Aorta (tissue), 5 donors: ENCODE measurements around the gene EPHA4. TPM values are rescaled to one million over a fixed set of nuclear protein-coding genes. Genes with fewer than 3 reads are reported as not detected.

ENCODE experiments used
- ATAC-seq: fragments of 200-7000 bp; cut with Tn5 transposase; one replicate; pipeline ENCODE4 v1.9.1; 2022; ENCODE audit warnings: moderate library complexity; ENCODE audit not compliant: low FRiP score
- DNase-seq, 2 donors: peaks; one replicate each; pipeline ENCODE4 v3.0.0-alpha.2; 2020
- H3K27ac ChIP-seq, 2 donors: one replicate each; pipeline ENCODE4 v1.5.1; 2013; ENCODE audit warnings: low read length in 2 of 2, mild to moderate bottlenecking in 2 of 2, moderate library complexity in 2 of 2, control low read depth in 1 of 2, inconsistent platforms in 1 of 2, low read depth in 1 of 2
- H3K27me3 ChIP-seq, 2 donors: one replicate each; pipeline ENCODE4 v1.6.1; 2013; ENCODE audit warnings: control low read depth in 1 of 2, low read length in 1 of 2, mild to moderate bottlenecking in 1 of 2, moderate library complexity in 1 of 2; ENCODE audit not compliant: insufficient read depth in 2 of 2, control insufficient read depth in 1 of 2
- H3K36me3 ChIP-seq, 2 donors: one replicate each; pipeline ENCODE4 v1.6.1; 2013; ENCODE audit warnings: control low read depth in 1 of 2, low read length in 1 of 2, mild to moderate bottlenecking in 1 of 2; ENCODE audit not compliant: insufficient read depth in 2 of 2, control insufficient read depth in 1 of 2
- H3K4me1 ChIP-seq, 2 donors: one replicate each; pipeline ENCODE4 v1.6.1; 2013; ENCODE audit warnings: low read length in 2 of 2, control low read depth in 1 of 2, mild to moderate bottlenecking in 1 of 2, moderate library complexity in 1 of 2; ENCODE audit not compliant: insufficient read depth in 2 of 2, control insufficient read depth in 1 of 2
- H3K4me3 ChIP-seq, 2 donors: one replicate each; pipeline ENCODE4 v1.5.1; 2013; ENCODE audit warnings: low read length in 2 of 2, control low read depth in 1 of 2, mild to moderate bottlenecking in 1 of 2
- H3K9me3 ChIP-seq: one replicate; pipeline ENCODE4 v1.6.1; 2013; ENCODE audit warnings: mild to moderate bottlenecking, low read length; ENCODE audit not compliant: control insufficient read depth
- WGBS, 2 donors: extraction: QIAGEN DNeasy Blood & Tissue Kit; methylation state at CpG; one replicate each; pipeline ENCODE4 v1.1.7; 2013; 5-methylcytosine and 5-hydroxymethylcytosine counted together
- intact Hi-C, 2 donors: fragments of 100-400 bp; cut with DNase I; formaldehyde crosslinking; loops; one replicate each; pipeline versions ENCODE4 v1.14.2 to v1.15.0; 2022
- polyA plus RNA-seq, 2 donors: library from polyadenylated mRNA; stranded (reverse); fragments of 200-250 nt; gene quantifications; one replicate each; pipeline ENCODE4 v1.2.3, GENCODE V29; 2013
- total RNA-seq, 2 donors: library from RNA; stranded (reverse); fragmentation: NEBNext Ultra II Directional; extraction: Animal tissue kit (Norgen Biotek cat#: 25700); gene quantifications; one replicate each; pipeline ENCODE4 v1.2.1, GENCODE V29; 2021
- donor health status: healthy with polysubstance abuse.
- donor health status: Bipolar disorder and iron deficiency.
- donor health status: DM: no; HTN: no; CAD: no.
- donor health status: DM: no; HTN: no; CAD: no.
- donor health status: DM: yes; HTN: yes; CAD: no.

EPHA4 gene
- total and polyA plus RNA-seq, 4 donors = 2.9 to 32.1 (median 12.6) TPM

DNA sequence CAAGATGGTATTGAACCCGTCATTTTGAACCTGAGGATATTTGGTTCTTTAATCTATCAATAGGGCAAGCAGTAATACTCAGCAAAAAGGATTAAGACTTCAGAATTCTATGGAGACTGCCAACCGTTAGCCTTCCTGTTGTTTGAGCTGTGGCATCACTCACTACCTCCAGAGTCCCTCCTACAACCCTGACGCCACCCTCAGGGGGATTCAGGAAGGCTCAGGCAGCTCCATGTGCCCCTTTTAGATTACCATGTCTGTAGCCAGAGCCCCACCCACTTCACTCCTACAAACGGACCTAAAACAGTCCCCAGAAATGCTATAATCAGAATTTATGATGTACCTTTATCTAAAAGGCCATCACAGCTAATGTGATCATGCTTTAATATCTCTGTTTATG lies 172.9 kb downstream of the EPHA4 start:
- no peaks in the 10 kb centered on the region for H3K9me3 ChIP-seq
- intact Hi-C loops = no loop called here
- no peaks in the 10 kb centered on the region for H3K36me3 ChIP-seq
- DNase-seq = no peak
- no peaks in the 10 kb centered on the region for H3K27me3 ChIP-seq
- H3K4me3 ChIP-seq = no peak overlapping the region
- H3K27ac ChIP-seq = no peak overlapping the region
- no peaks in the 10 kb centered on the region for H3K4me1 ChIP-seq
- ATAC-seq = no peak
- WGBS, 2 donors = 58% methylated on average over 4 of the region's 4 CpGs

DNA sequence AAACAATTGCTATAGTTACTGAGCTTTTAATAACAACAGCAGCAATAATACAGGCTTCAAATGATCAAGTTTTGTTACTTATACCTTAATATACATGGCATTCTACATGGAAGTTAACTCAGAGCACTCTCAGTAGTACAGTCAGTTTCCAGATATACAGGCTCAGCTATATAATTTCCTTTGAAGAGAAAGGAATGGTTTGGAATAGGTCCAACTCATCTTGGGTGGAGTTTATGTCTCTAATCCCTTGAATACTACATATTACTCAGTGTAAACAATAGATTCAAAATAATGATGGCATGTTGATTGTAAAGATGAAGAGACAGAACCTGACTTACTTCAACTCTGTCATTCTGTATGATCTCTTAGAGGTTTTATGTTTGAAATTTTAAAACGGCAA lies 174.9 kb downstream of the EPHA4 start:
- intact Hi-C loops = no loop called here
- Histone ChIP-seq H3K27ac (no peak overlapping the region), H3K36me3 (no peaks in the 10 kb centered on the region), H3K9me3 (no peaks in the 10 kb centered on the region), H3K4me3 (no peak overlapping the region), H3K27me3 (no peaks in the 10 kb centered on the region), H3K4me1 (no peaks in the 10 kb centered on the region)
- WGBS, 2 donors = 87 to 91% methylated on average over 1 of the region's 1 CpG
- ATAC-seq = no peak
- no peak for DNase-seq

DNA sequence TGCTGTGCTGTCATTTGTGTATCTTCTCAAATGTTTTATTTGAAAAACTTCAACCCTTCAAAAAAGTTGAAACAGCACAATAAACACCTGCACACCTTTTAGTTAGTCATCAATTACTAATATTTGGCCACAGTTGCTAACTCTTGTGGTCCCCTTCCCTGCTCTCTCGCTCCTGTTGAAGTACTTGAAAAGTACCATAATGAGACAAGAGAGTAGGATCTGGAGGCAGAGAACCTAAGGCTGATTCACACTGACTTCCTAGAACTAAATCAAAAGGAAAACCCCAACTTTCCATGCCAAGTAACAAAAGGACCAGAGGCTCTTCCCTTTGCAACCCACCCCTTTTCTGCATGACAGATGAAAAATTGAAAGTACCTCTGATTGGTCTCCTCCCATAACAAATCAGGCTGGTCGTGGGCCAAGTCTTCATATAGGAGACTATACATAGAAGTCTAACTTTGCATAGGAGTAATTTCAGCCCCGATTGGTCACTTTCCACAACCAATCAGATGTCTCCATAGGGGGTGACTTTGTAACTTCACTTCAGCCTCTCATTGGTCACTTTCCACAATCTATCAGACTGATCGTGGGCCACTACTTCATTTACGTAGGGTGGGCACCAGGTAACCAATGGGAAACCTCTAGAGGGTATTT lies 179.7 kb downstream of the EPHA4 start:
- Histone ChIP-seq H3K36me3 (no peaks in the 10 kb centered on the region), H3K27ac (no peak overlapping the region), H3K9me3 (no peaks in the 10 kb centered on the region), H3K4me3 (no peak overlapping the region), H3K27me3 (no peaks in the 10 kb centered on the region), H3K4me1 (no peaks in the 10 kb centered on the region)
- no peak for DNase-seq
- intact Hi-C loops = no loop called here
- ATAC-seq = no peak
- WGBS, 2 donors = 89 to 93% methylated on average over 5 of the region's 5 CpGs

DNA sequence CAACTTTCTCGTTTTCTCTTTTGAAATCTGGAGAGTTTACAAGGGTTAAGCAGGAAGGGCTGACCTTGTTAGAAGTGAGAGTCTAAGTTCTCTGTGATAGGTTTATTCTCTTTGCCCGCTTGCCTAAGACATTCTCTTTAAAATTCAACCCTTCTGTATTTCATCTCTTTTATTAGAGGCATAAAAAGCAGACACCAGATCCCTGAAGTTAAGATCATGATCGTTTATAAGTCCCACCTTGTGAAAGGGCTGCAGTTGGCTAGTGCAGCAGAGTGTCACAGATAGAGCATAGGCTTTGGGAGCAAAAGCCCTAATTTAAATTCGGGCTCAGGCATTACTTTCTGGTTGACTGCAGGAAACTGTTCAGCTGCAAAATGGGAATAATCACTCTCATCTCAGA lies 181.2 kb downstream of the EPHA4 start:
- intact Hi-C loops = no loop called here
- Histone ChIP-seq H3K36me3 (no peaks in the 10 kb centered on the region), H3K27me3 (no peaks in the 10 kb centered on the region), H3K4me3 (no peak overlapping the region), H3K9me3 (no peaks in the 10 kb centered on the region), H3K4me1 (no peaks in the 10 kb centered on the region), H3K27ac (no peak overlapping the region)
- 76 to 84% methylated on average over 4 of the region's 4 CpGs for WGBS, 2 donors
- ATAC-seq = no peak
- DNase-seq = no peak

DNA sequence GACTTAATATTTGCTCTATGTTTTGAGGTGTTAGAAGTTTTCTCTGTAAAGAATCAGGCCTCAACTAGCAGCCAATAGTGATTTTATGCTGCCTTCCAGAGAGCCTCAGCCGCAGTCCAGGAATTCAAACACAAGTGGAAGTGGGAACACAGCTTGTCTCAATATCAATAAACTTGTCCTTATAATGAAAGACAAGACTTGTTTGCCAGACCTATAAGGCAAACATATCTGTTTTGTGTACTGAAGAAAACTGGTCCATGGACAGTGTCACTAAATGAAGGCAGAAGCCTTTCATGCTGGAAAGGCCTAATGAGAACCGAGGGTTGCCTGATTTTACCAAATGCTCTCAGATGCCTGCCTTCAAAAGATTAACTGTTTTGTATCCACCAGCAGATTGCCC lies 182.2 kb downstream of the EPHA4 start:
- no peaks in the 10 kb centered on the region for H3K36me3 ChIP-seq
- DNase-seq (no peak), ATAC-seq (no peak)
- no peak overlapping the region for H3K27ac ChIP-seq
- intact Hi-C loops = no loop called here
- 91 to 96% methylated on average over 2 of the region's 2 CpGs for WGBS, 2 donors
- no peaks in the 10 kb centered on the region for H3K9me3 ChIP-seq
- no peaks in the 10 kb centered on the region for H3K4me1 ChIP-seq
- H3K4me3 ChIP-seq = no peak overlapping the region
- no peaks in the 10 kb centered on the region for H3K27me3 ChIP-seq

DNA sequence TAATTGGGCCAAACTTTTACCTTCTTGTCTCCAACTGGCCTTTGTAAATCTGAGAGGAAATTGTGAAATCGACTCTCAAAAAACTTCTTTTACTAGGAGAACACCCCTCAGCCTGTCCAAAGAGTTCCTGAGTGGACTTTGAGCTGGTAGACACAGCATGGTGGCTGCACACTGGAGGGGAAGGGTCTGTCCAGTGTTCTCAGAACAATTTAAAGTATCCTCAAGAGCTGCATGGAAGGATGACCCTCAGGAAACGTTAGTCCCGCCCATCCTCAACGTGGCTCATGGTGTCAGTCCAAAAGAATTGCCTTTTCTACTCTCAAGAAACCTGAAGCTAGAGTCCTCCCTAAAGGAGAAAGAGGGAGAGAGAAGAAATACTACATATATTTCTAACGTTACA lies 182.7 kb downstream of the EPHA4 start:
- intact Hi-C loops = no loop called here
- no peaks in the 10 kb centered on the region for H3K36me3 ChIP-seq
- H3K27me3 ChIP-seq = no peaks in the 10 kb centered on the region
- H3K27ac ChIP-seq = no peak overlapping the region
- 70 to 79% methylated on average over 5 of the region's 5 CpGs for WGBS, 2 donors
- no peaks in the 10 kb centered on the region for H3K4me1 ChIP-seq
- no peak overlapping the region for H3K4me3 ChIP-seq
- no peaks in the 10 kb centered on the region for H3K9me3 ChIP-seq
- DNase-seq (no peak), ATAC-seq (no peak)

DNA sequence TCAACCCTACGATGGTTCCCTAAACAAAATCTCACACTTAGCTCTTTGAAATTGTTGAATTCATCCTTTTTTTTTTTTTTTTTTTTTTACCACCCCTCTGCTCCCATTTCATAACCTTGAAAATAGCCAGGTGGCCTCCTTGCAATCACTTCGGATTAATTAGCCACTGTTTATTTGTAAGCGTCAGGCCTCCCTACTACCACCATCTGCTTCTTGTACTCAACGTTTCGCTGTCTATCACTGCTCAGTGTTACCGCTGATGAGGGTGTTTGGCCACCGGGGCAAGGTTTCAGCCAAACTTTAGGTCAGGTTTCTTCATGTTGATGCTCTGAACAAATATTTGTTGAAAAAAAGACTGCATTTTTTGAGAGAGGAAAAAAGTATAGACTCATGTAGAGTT lies 183.2 kb downstream of the EPHA4 start:
- intact Hi-C loops = no loop called here
- Histone ChIP-seq H3K36me3 (no peaks in the 10 kb centered on the region), H3K27ac (no peak overlapping the region), H3K4me1 (no peaks in the 10 kb centered on the region), H3K27me3 (no peaks in the 10 kb centered on the region), H3K9me3 (no peaks in the 10 kb centered on the region), H3K4me3 (no peak overlapping the region)
- WGBS, 2 donors = 91 to 92% methylated on average over 7 of the region's 7 CpGs
- ATAC-seq (no peak), DNase-seq (no peak)

DNA sequence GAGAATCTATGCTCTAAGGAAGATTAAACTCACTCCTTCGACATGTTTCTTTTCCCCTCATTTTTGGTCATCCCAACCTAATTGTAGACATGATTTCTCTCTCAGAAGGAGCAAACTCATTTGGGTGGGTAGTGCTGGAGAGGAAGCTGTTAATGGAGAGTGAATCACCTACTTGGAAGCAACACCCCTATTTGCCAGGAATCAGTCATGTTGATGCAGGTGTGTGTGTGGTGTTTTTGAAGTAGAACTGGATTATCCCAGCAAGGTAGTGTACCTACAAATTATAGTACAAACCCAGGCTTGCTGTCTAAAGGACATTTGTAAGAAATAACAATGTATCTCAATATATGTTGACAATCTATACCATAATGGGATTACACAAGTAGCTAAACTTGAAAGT lies 186.4 kb downstream of the EPHA4 start:
- Histone ChIP-seq H3K27ac (no peak overlapping the region), H3K36me3 (no peaks in the 10 kb centered on the region), H3K9me3 (no peaks in the 10 kb centered on the region), H3K4me3 (no peak overlapping the region), H3K27me3 (no peaks in the 10 kb centered on the region), H3K4me1 (no peaks in the 10 kb centered on the region)
- ATAC-seq = no peak
- no peak for DNase-seq
- intact Hi-C loops = no loop called here
- whole genome bisulfite sequencing, 2 donors = 94 to 95% methylated on average over 1 of the region's 1 CpG

DNA sequence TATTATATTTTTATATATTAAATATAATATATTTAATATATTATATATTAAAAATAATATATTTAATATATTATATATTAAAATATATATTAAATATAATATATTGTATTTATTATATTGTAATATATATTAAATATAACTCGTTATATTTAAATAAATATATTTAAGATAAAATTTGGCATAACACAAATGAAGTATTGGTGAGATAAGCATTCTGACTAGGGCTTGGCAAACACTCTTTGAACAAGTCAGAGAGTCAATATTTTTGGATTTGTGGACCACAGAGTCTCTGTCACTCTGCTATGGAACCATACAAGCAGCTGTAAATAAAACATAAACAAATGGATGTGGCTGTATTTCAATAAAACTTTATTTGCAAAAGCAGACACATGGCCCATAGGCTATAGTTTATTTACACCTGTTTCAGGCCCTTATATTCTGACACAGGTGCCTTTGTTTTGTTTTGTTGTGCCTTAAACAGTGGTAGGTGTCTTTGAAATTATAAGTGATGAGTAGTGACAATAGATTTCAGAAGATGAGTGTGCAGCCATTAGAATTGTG lies 190.1 kb downstream of the EPHA4 start:
- intact Hi-C loops = no loop called here
- no peaks in the 10 kb centered on the region for H3K36me3 ChIP-seq
- DNase-seq (no peak), ATAC-seq (no peak)
- H3K27me3 ChIP-seq = no peaks in the 10 kb centered on the region
- H3K4me1 ChIP-seq = no peaks in the 10 kb centered on the region
- no peak overlapping the region for H3K27ac ChIP-seq
- H3K4me3 ChIP-seq = no peak overlapping the region
- WGBS, 2 donors = 65 to 73% methylated on average over 1 of the region's 1 CpG
- H3K9me3 ChIP-seq = no peaks in the 10 kb centered on the region
